GM12878 (cell line): ENCODE measurements around the gene ZNF57. TPM values are rescaled to one million over a fixed set of nuclear protein-coding genes. Genes with fewer than 3 reads are reported as not detected.

Experiments used
- E2F4 ChIP-seq: IDR thresholded peaks from 2 replicates; pipeline ENCODE4 v1.6.1; 2012; ENCODE audit warnings: low read depth, low read length, improper control_type of control experiment
- EED ChIP-seq: sonication (generic); IDR thresholded peaks from 2 replicates; pipeline ENCODE4 v1.6.1; 2016; ENCODE audit warnings: antibody characterized with exemption, low read depth
- GABPA ChIP-seq: IDR thresholded peaks from 2 replicates; pipeline ENCODE4 v1.6.1; 2014; ENCODE audit warnings: antibody characterized with exemption, low read depth, mild to moderate bottlenecking, inconsistent platforms
- MEF2A ChIP-seq: IDR thresholded peaks from 2 replicates; pipeline ENCODE4 v1.6.1; 2011; ENCODE audit warnings: low read depth, mild to moderate bottlenecking, low read length, moderate library complexity; ENCODE audit not compliant: insufficient read depth
- SMARCA5 ChIP-seq: fragments of 450-650 bp; IDR thresholded peaks from 2 replicates; pipeline ENCODE4 v1.6.1; 2017; ENCODE audit warnings: mild to moderate bottlenecking
- ZNF687 ChIP-seq: fragments of 450-650 bp; IDR thresholded peaks from 2 replicates; pipeline ENCODE4 v1.6.1; 2017; ENCODE audit warnings: mild to moderate bottlenecking, moderate library complexity
- polyA plus RNA-seq, 11 experiments: library from polyadenylated mRNA; depleted of rRNA in 4 of 11; unstranded in 6 of 11; stranded (reverse) in 5 of 11; fragments of >200 nt; fragmentation: Nextera tagmentation in 4 of 11; fragmentation: Illumina TruSeq in 1 of 11; extraction: Ambion mirVana in 4 of 11; extraction: Trizol in 1 of 11; gene quantifications; 1 replicate in 1 of 11; 2 replicates in 10 of 11; pipeline versions ENCODE4 v1.2.1 to v1.2.3, GENCODE V29; 2011 to 2016; ENCODE audit warnings: inconsistent platforms in 2 of 11, missing spikeins in 2 of 11, low read depth in 1 of 11
- total RNA-seq, 4 experiments: library from RNA; depleted of rRNA in 3 of 4; stranded (reverse); fragments of >200 nt in 3 of 4; fragmentation: Illumina TruSeq in 1 of 4; extraction: Trizol in 1 of 4; gene quantifications; 2 replicates each; pipeline versions ENCODE4 v1.2.1 to v1.2.3, GENCODE V29; 2013 to 2021

ZNF57 gene
- total and polyA plus RNA-seq, 10 of the 15 experiments (the other 5 are each of a cell fraction or from before 2014, with no cell fraction given): 2.7 to 8.9 (median 5.8) TPM

- no peak for TF ChIP-seq E2F4
- TF ChIP-seq EED: no peak
- no peak for TF ChIP-seq MEF2A
- TF ChIP-seq ZNF687: no peak
- no peak for TF ChIP-seq GABPA
- TF ChIP-seq SMARCA5: no peak
Measured at GRCh38 chr19:2917275-2918184, 16.8 kb downstream of the ZNF57 start (continued).
